Effector CD4-positive, alpha-beta T cell (primary cell): ENCODE data around the gene TMEM86B.

Experiments used
- DNase-seq: peaks from one replicate; pipeline ENCODE4 v3.0.0-alpha.2; 2020

The TMEM86B gene

DNA sequence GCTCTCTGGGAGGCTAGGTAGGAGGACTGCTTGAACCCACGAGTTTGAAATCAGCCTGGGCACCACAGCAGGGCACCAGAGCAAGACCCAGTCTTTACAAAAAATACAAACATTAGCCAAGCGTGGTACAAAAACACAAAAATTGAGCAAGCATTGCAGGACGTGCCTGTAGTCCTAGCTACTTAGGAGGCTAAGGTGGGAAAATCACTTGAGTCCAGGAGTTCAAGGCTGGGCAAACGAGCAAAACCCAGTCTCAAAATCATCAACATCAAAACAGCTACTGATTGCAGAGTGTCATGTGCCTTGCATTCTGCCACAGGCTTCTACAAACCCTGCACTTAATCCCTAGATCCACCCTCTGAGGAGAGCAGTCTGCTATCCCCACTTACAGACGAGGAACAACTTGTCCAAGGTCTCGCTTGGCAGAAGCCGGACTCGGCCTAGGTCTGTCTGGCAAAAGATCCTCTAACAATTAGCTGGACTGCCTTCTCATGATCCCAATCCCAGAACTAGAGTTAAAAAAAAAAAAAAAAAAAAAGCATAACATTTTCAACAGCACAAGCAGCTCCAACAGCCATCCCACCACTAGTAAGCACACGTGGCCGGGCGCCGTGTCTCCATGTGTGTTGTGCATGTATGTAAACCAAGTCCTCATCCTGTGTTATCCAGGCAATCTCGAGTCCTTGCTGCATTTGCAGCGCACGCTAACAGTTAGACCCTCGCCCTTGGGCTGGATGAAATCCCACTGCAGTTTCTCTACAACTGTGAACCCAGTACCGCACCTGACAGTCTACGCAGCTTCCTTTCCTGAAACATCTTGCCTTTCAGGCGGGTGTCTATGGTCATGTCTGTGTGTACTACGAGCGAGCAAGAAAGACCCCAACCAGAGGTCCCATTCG lies 28.2 kb upstream of the TMEM86B start:
- no peak for DNase-seq

DNA sequence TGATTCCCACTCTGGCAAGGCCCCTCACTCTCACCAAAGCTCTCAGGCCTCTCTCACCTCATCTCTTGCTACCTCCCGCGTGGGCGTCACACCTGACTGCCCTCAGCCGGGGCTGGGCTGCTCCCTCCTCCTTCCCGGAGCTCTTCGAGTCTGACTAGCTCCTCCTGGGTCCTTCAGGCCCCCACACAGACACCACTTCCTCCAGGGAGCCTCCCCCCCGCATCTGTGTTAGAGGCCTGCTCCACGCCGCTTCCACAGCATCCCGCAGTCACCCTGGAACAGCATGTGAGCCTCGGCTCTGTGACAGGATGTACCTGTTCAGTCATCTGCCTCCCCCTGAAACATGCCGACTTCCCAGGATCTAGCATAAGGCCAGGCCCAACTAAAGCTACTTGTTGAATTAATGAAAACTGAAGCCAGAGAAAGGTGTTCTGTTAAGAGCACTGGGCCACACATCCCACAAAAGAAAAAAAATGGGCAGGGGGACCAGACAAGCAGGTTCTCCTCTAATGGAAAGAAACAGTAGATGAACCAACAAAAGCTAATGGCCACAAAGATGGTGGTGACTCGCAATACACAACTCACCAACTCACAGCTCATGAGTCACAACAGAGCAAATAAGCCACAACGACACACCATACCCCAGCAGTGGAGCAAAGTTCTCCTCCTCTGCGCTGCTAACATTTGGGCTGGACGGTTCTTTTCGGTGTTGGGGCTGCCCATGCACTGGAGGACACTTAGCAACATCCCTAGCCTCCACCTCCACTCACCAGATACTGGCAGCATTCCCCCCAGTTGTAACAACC lies 27.3 kb upstream of the TMEM86B start:
- DNase-seq = peak; percentile 25

DNA sequence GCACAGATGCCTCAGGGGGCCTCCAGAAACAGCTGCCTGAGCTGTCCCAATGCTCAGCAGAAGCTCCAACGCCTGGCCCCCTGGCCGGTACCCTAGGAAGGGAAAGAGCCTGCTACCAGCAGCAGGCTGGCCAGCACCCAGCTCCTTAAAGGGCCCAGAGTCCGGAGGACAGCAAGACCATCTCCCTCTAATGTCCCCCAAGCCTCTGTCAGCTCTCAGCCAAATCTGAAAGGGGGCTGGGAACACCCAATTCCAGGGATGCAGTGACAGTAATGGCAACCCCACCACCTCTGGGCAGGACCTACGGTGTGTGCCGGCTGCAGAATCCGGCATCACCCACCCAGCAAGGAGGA lies 26.0 kb upstream of the TMEM86B start:
- no peak for DNase-seq

DNA sequence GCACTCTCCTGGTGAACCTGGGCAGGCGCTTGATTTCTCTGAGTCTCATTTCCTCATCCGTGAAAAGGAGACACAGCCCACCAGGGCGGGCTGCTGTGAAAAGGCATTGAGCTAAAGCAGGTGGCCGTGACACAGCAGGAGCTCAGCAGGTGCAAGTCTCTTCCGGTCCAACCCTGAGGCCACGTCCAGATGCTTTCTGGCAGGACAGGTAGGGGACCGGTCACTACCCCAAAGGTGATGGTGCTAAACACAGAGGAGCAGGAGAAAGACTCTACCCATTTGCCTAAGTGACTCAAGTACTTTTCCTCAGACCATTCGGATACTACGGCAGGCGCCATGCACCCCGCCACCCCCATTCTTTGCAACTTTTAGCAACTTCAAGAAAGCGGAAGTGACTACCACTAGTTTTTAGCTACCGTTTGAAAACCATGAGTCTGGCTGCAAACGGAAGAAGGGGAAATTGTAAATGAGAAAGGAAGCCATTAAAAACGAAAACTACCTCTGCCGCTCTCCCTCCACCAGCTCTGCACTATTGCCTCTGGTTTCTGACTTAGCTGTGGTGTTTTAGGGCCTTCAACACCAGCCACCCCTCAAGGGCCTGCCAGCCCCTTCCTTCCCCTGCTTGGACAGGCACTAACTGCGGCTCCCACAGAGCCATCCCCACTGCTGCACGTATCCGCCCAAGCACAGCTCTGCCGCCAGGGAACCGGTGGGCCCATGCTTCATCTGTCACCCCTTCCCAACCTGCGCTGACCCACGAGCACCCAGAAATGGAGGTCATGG lies 25.5 kb upstream of the TMEM86B start:
- peak; percentile 57 for DNase-seq

DNA sequence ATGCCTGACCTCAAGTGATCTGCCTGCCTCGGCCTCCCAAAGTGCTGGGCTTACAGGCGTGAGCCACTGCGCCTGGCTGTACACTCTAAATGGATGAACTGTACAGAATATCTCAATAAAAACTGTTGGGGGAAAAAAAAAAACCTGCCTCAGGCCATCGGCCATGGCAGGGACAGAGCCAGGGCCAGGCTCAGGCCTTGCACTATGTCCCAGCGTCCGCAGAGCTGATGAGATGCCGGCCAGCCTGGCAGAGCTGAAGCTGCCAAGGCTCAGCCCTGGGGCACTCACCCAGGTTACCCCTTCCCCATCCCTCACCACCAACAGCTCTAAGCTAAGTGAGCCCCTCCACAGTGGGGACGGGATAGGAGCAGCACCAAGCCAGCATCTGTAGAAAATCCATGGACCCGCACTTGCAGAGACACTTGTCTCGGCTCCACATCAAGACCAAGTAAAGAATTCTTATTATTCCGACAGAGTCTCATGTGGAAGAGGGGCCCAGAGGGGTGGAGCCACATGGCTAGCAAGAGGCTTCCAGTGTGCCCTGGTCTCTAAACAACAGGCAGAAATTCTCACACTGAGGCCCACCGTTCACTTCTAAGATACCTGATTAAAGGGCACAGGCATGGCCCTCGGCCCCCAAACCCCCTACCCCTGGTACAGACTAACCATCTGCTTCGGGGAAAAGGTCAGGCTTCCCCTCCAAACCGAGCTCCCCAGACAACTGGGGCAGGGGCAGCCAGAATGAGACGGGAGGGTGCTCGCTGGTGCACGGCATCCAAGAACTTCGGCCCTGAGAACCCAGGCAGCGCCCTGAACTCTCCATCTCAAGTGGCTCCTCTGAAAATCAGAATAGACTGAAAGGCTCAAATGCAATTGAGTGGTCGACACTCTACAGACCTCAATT lies 24.4 kb upstream of the TMEM86B start:
- DNase-seq = no peak

DNA sequence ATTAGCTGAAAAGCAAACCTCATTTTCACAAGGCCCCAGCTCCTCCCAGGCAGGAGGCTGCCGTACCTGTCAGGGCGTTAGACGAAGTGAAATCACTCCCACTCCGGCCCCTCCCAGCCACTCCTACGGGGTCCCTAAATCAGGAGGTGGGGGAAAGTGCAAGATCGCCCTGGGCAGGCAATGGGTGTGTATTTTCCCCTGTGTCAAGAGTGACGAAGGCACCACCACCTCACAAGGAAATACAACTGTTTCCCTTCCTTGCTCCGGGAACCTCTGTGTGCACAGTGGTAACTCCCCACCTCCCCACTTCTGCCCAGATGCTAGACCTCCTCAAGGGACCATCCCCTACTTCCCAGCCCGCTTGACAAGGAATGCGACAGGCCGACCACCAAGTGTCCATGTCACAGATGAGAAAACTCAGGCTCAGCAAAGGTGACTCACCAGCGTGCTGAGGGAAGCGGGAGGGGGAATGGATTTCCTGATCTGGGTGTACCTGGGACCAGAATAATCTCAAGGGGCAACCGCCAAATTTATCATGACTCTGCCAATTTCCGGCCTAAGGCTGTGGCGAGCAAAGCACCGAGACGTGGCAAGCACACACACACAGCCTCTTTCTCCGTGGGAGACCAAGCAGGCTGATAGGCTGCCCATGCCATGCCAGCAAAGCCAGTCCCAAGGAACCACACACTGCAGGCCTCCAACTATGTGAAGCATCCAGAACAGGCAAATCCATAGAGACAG lies 22.9 kb upstream of the TMEM86B start:
- peak; percentile 35 for DNase-seq

DNA sequence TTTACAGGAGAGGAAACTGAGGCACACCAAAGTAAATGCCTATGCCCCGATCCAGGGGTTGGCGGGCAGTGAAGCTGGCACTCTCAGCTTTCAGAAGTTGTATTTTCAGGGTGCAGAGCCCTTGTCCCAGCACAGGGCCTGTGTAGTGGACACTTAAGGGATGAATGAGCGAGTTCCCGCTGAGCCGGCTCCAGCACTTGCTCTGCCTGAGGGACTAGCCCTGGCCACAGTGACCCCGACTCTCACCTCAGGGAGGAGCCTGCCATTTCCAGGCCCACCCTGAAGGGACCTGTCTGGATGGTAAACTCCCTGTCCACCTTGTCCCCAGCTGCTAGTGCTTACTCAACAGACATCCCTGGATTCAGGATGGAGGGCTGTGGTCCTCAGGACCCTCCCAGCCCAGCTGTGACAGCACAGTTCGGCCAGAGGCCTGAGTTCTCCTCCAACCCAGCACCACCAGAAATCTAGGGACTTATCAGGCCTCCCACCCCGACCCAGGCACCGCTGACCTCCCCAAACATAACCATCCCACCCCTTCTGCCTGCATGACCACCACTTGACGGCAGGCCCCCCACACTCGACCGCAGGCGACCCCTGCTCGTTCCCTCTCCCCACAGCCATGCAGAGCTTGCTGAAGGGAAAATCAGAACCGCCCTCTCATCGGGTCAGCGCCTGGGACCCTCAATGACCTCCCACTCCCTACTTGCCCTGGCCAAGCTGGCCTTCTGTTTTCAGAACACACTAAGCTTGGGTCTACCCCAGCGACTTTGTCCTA lies 21.9 kb upstream of the TMEM86B start:
- no peak for DNase-seq

DNA sequence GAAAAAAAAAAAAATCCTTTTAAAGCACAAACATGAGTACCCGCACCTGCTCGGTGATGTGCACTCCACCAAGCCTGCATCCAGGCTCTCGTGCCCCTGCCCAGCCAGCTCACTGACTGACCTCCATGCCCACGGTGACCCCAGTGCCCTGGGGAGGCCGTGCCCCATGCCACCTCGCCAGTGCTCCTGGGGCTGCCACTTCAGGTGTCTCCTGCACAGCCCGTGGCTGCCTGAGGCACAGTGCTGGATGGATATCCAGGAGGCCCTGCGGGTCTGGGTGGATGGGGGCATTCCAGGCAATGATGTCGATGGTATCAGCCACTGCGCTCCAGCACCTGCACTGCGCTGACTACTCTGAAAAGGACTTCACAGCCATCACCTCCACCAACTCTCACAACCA lies 21.3 kb upstream of the TMEM86B start:
- no peak for DNase-seq

DNA sequence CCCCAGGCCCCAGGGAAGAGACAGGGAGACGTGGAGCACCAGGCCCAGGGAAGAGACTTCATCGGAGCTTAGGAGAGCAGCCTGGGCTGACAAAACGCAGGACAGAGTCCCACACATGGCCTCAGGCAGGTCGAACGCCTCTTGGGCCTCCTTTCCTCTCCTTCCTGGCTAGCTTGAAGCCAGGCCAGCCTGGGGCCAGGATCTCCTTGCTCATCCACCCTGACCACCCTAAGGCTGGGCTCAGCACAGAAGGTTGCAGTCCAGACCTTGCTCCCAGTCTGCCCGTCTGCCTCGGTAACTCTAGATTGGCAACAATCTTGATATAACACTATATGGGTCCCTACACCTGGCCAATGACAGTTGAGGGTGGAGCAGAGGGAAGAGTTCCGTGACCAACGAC lies 20.1 kb upstream of the TMEM86B start:
- DNase-seq = no peak

- DNase-seq = no peak
These were observed 19.7 kb upstream of the TMEM86B start for GRCh38 chr19:55248166-55248675.

GRCh38 chr19:55247621-55248099 lies 19.1 kb upstream of the TMEM86B start:
- DNase-seq = no peak

DNA sequence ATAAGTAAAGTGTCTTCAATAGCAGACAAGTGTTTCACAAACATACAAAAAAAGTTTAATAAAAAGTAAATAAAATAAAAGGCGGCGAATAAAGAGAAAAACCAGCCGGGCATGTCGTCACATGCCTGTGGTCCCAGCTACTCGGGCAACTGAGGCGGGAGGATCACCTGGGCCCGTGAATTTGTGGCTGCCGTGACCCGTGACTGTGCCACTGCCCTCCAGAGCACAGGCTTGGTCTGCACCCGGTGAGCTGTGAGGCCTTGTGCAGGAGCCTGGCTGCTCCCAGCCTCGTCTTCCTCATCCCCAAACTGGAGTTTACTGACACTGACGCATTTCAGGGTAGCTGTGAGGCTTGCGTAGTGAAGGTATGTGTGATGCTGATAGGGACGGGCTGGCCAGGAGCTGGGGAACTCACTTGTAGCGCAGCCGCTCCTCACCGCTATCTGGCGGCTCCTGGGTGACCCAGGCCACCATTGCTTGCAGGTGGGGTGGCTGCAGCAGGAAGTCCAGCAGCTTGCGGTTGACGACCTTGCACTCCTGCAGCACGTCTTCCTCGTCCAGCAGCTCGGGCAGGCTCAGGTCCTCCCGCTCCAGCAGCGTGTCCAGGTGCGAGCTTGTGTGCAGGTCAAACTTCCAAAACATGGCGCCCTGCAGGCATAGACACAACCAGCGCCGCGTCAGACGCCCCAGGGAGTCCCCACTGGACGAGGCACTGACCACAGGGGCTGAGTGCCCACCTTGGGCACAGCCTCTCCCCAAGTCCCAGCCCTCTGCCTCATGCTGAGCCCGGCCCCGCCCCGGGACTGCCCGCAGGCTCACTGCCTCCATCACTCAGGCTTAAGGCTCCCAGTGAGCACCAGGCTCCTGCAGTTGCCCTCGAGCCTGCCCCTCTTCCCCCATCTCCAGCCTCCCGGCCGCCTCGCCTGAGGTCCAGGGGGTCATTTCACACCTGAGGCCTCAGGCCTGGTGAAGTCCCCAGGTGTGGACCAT lies 18.2 kb upstream of the TMEM86B start:
- no peak for DNase-seq

DNA sequence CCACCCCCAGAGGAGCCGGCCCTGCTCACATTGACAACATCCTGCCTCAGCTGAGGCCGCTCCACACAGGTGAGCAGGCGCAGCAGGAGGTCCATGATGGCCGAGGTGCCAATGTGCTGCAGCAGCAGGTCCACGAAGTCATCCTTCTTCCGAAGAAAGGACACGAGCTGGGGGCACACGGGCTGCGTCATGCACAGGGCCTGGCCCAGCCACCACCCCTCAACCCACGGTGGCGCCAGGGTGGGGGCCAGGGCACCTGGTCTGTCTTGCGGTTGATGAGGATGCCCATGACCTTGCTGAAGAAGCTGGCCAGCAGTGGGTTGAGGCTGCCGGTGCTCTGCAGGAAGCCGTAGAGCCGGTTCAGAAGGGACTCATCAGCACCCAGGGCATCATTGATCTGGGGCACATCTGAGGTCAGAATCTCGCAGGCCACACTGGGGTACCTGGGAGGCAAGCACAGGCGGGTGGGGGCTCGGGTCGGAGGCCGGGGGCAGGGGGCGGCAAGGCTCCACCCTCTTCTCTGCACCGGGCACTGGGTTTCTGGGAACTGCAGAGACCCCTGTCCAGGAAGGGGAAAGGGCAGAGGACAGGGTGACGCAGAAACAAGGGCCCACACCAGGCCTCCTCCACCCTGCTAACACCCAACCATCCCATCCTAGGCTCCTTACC lies 16.8 kb upstream of the TMEM86B start:
- DNase-seq = no peak

DNA sequence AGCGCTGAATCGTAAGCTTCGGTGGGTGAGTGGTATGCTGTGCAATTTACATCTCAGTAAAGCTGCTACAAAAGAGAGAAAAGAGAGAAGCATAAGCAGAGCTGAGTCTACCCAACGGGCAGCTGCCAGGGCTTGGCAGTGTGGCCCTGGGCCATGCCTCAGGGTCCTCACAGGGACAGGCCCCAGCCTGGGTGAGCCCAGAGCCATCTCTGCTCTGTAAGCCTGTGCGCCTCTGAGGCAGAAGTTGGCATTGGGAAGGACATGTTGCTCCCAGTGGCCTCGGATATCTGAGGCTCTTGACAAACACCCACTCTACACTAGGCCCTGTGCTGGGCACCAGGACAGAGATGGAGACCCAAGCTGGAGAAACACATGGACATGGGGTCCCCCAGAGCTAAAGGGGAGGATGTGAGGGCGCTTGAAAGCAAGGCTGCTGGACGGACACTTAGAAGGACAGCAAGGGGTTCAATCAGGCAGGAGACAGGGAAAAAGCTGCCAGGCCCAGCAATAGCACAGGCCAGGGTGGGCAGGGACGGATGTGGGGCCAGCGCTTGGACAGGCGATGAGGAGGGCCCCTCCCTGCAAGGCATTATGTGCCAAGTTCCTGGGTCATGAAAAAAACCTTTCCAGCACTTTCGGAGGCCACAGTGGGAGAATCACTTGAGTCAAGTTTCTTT lies 15.6 kb upstream of the TMEM86B start:
- no peak for DNase-seq

GRCh38 chr19:55242517-55242916 lies 14.0 kb upstream of the TMEM86B start:
- no peak for DNase-seq

- DNase-seq = no peak
These were observed 13.4 kb upstream of the TMEM86B start for GRCh38 chr19:55241935-55242464.

DNA sequence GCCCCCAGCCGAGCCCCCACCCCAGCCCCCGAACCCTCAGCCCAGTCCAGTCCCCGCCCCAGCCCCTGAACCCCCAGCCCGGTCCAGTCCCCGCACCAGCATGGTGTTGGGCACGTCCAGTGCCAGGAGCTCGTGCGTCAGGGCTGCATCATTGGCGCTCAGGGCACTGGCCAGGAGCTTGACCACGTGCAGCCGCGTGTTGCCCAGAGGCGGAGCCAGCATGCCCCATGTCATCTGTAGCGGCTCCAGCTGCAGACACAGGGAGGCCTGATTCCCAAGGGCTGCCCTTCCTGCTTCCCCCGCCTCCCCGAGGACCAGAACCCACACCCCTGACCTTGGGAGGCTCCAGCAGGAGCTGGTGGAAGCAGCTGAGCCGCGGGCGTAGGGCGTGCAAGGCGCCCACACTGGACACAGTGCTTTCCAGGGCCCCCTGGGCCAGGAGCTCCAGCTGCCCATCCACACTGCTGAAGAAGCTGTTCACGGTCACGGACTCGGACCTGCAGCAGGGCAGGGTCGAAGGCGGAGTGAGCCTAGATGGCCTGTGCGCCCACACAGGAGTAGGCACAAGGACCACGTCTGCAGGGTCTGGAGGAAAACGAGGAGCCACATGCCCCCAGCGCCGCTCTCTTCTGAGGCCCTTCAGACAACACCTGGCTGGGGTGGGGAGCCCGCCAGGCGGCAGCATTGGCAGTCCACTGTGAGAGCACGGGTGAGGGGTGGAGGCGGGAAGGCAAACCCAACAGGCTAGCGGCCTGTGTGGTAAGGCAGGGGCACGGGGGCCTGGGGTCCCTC lies 12.8 kb upstream of the TMEM86B start:
- DNase-seq = no peak
